A673 (cell line): ENCODE data around the gene MAGT1. TPM values are rescaled to one million over a fixed set of nuclear protein-coding genes. Genes with fewer than 3 reads are reported as not detected.
"Not testable (repeated sequence)": the region's sequence is repeated elsewhere in the genome, so short reads cannot be mapped to it uniquely, and the experiment has no call there.

Source experiments
- BruUV-seq: library from RNA; stranded (reverse); fragments of 400-500 nt; replicated peaks from 2 replicates; lab custom pipeline; 2021; lab: Mats Ljungman, UMichigan
- CTCF ChIA-PET: fragments of 300-600 bp; sonication (Branson Sonifier 250); formaldehyde crosslinking; loops from one replicate; lab custom pipeline; 2022; ENCODE audit warnings: antibody characterized with exemption; lab: Charles Lee
- POLR2A ChIA-PET: fragments of 300-600 bp; sonication (Branson Sonifier 250); formaldehyde crosslinking; loops from one replicate; lab custom pipeline; 2022; ENCODE audit warnings: antibody characterized with exemption; ENCODE audit not compliant: low non-redundant PET; lab: Charles Lee
- DNase-seq: peaks from one replicate; pipeline ENCODE4 v3.0.0-alpha.2; 2015; ENCODE audit warnings: low spot score
- H3K27ac ChIP-seq: fragments of 200-600 bp; sonication (generic); 2 replicates; pipeline ENCODE4 v1.5.1; 2016; ENCODE audit warnings: mixed run types, low read depth, mild to moderate bottlenecking, mixed read lengths, antibody characterized with exemption, low read length; ENCODE audit not compliant: poor library complexity, severe bottlenecking
- H3K27me3 ChIP-seq: fragments of 200-600 bp; sonication (generic); replicated peaks from 2 replicates; pipeline ENCODE4 v1.6.1; 2017; ENCODE audit warnings: mixed run types, low read depth, mild to moderate bottlenecking, mixed read lengths, antibody characterized with exemption, low read length; ENCODE audit not compliant: insufficient read depth, poor library complexity
- H3K36me3 ChIP-seq: fragments of 200-600 bp; sonication (generic); 2 replicates; pipeline ENCODE4 v1.6.1; 2016; ENCODE audit warnings: mixed run types, mild to moderate bottlenecking, mixed read lengths, antibody characterized with exemption, low read length; ENCODE audit not compliant: insufficient read depth, poor library complexity, severe bottlenecking
- H3K4me1 ChIP-seq: fragments of 200-600 bp; sonication (generic); 2 replicates; pipeline ENCODE4 v1.6.1; 2017; ENCODE audit warnings: mixed run types, mild to moderate bottlenecking, mixed read lengths, antibody characterized with exemption, low read length; ENCODE audit not compliant: insufficient read depth, poor library complexity, severe bottlenecking
- H3K4me3 ChIP-seq: fragments of 200-600 bp; sonication (generic); 2 replicates; pipeline ENCODE4 v1.5.1; 2016; ENCODE audit warnings: low read depth, mixed run types, mild to moderate bottlenecking, mixed read lengths, low read length; ENCODE audit not compliant: poor library complexity, severe bottlenecking
- H3K9me3 ChIP-seq: fragments of 200-600 bp; sonication (generic); 2 replicates; pipeline ENCODE4 v1.6.1; 2016; ENCODE audit warnings: mixed run types, low read depth, mild to moderate bottlenecking, mixed read lengths, antibody characterized with exemption, low read length; ENCODE audit not compliant: poor library complexity, severe bottlenecking
- CTCF ChIP-seq: fragments of 300-800, 200-600 bp; sonication (generic); conservative IDR thresholded peaks from 2 replicates; pipeline ENCODE4 v1.5.1; 2017; ENCODE audit warnings: low read depth, mild to moderate bottlenecking, antibody characterized with exemption, low read length, moderate library complexity, mixed read lengths
- EZH2 ChIP-seq: fragments of 200-600 bp; sonication (generic); IDR thresholded peaks from 2 replicates; pipeline ENCODE4 v1.6.1; 2017; ENCODE audit warnings: borderline replicate concordance, low read depth, mild to moderate bottlenecking, mixed read lengths, antibody characterized with exemption, low read length; ENCODE audit not compliant: poor library complexity, severe bottlenecking
- intact Hi-C: fragments of 100-400 bp; cut with micrococcal nuclease; formaldehyde crosslinking; loops from one replicate; pipeline ENCODE4 v1.10.0; 2022; ENCODE audit not compliant: unreplicated experiment
- total RNA-seq: library from RNA; stranded (reverse); gene quantifications from 2 replicates; pipeline ENCODE4 v1.2.3, GENCODE V29; 2021

Gene MAGT1
- total RNA-seq, 1 experiment from 2014 or later: 66.8 TPM

GRCh38 chrX:77899081-77899828 is 4.0 kb upstream of the MAGT1 start, which contains the start of gene COX7B:
COX7B (plus strand) TSS chrX:77899468; CDS start chrX:77899554, 86 bp downstream.
- Histone ChIP-seq H3K36me3 (peaks cover 26% of the 10 kb centered on the region), H3K27me3 (no peaks in the 10 kb centered on the region), H3K9me3 (no peaks in the 10 kb centered on the region), H3K4me1 (no peaks in the 10 kb centered on the region), H3K4me3 (peak within 1 kb of the TSS; percentile 55), H3K27ac (peak within 1 kb of the TSS; percentile 71)
- CTCF ChIA-PET: interaction anchor here (0.5 kb wide), 1 partner anchor 11 kb away, joined by 5 read pairs; no protein-coding TSS in a partner anchor
- intact Hi-C loops: loop anchor here (10.0 kb wide), 2 partner anchors 114 to 234 kb away; partner anchors contain the start of gene ATRX
- TF ChIP-seq EZH2 (no peak), CTCF (peak; percentile 50)
- no TSS peak for BruUV-seq
- DNase-seq: peak; percentile 96
- POLR2A ChIA-PET: interaction anchor here (0.7 to 1.1 kb wide), 2 partner anchors 11 to 168 kb away, joined by 3 read pairs; partner anchors contain the start of gene ATP7A

GRCh38 chrX:77893713-77894112 is 1.5 kb downstream of the MAGT1 start:
- no peaks in the 10 kb centered on the region for H3K4me1 ChIP-seq
- BruUV-seq: no TSS peak
- no peaks in the 10 kb centered on the region for H3K27me3 ChIP-seq
- POLR2A ChIA-PET: no interaction called here
- intact Hi-C loops: loop anchor here (10.0 kb wide), 2 partner anchors 109 to 229 kb away; partner anchors contain the start of gene ATRX
- H3K4me3 ChIP-seq: peak overlapping the region; percentile 71
- no peaks in the 10 kb centered on the region for H3K36me3 ChIP-seq
- H3K9me3 ChIP-seq: no peaks in the 10 kb centered on the region
- no peak for DNase-seq
- TF ChIP-seq EZH2 (no peak), CTCF (no peak)
- CTCF ChIA-PET: no interaction called here
- H3K27ac ChIP-seq: no peak overlapping the region

- DNase-seq: no peak
- CTCF ChIA-PET: no interaction called here
- no peak for TF ChIP-seq EZH2
- no peak for TF ChIP-seq CTCF
- Histone ChIP-seq H3K4me3 (peak overlapping the region; percentile 71), H3K27me3 (no peaks in the 10 kb centered on the region), H3K9me3 (no peaks in the 10 kb centered on the region), H3K4me1 (no peaks in the 10 kb centered on the region), H3K36me3 (no peaks in the 10 kb centered on the region), H3K27ac (no peak overlapping the region)
- BruUV-seq: no TSS peak
- POLR2A ChIA-PET: no interaction called here
- intact Hi-C loops: loop anchor here (10.0 kb wide), 2 partner anchors 108 to 228 kb away; partner anchors contain the start of gene ATRX
Observed at GRCh38 chrX:77892887-77893286, 2.3 kb downstream of the MAGT1 start.

- POLR2A ChIA-PET, H3K4me1 ChIP-seq, BruUV-seq, H3K9me3 ChIP-seq, H3K27ac ChIP-seq, H3K27me3 ChIP-seq, DNase-seq, H3K4me3 ChIP-seq, intact Hi-C loops, H3K36me3 ChIP-seq, CTCF ChIA-PET: not testable (repeated sequence)
Observed at GRCh38 chrX:77881418-77881817, 13.8 kb downstream of the MAGT1 start.
